Prostate gland (tissue), 2 donors: ENCODE measurements around the gene ZNF71.

Experiments
- CTCF ChIP-seq, 4 experiments: fragments of 200-600 bp in 2 of 4; fragments of 450-650 bp in 2 of 4; sonication (generic) in 2 of 4; IDR thresholded peaks; 1 replicate in 3 of 4; 2 replicates in 1 of 4; pipeline ENCODE4 v1.5.1; 2016 to 2019; ENCODE audit warnings: antibody characterized with exemption in 4 of 4, mild to moderate bottlenecking in 2 of 4, moderate library complexity in 2 of 4
- POLR2A ChIP-seq: fragments of 450-650 bp; IDR thresholded peaks from one replicate; pipeline ENCODE4 v1.6.1; 2016; ENCODE audit warnings: antibody characterized with exemption, mild to moderate bottlenecking
- POLR2AphosphoS5 ChIP-seq: sonication (generic); formaldehyde crosslinking; IDR thresholded peaks from one replicate; pipeline ENCODE4 v1.6.1; 2017; ENCODE audit warnings: antibody characterized with exemption

- TF ChIP-seq CTCF (IDR thresholded peaks at IDR 0.05) (no peak), POLR2A (no peak), POLR2AphosphoS5 (no peak)
Measured at GRCh38 chr19:56622374-56622773, 27.3 kb downstream of the ZNF71 start.
